ENCODE measurements around the gene SH2D3C.

The SH2D3C gene

GRCh38 chr9:127739614-127740330 is 38.7 kb downstream of the SH2D3C start:
- DNase-seq = no peak

- DNase-seq = no peak
These were observed 39.8 kb downstream of the SH2D3C start for GRCh38 chr9:127738666-127739065.

- no peak for DNase-seq
These were observed 42.8 kb downstream of the SH2D3C start for GRCh38 chr9:127735530-127736185.

- DNase-seq = peak; percentile 99
These were observed 43.5 kb downstream of the SH2D3C start, which contains the start of gene TOR2A for GRCh38 chr9:127734747-127735529. Gene TOR2A (minus strand): TSS chr9:127735294. CDS start chr9:127735270, 24 bp downstream.

- DNase-seq = no peak
These were observed 44.2 kb downstream of the SH2D3C start for GRCh38 chr9:127734247-127734746.

- DNase-seq = no peak
These were observed 44.9 kb downstream of the SH2D3C start for GRCh38 chr9:127733614-127734013.

- DNase-seq = no peak
These were observed 46.0 kb downstream of the SH2D3C start for GRCh38 chr9:127732444-127732843.

- DNase-seq = no peak
These were observed 46.5 kb downstream of the SH2D3C start for GRCh38 chr9:127731938-127732337.

GRCh38 chr9:127730799-127731410 is 47.6 kb downstream of the SH2D3C start:
- no peak for DNase-seq

GRCh38 chr9:127730262-127730661 is 48.2 kb downstream of the SH2D3C start:
- no peak for DNase-seq

- DNase-seq = no peak
These were observed 48.8 kb downstream of the SH2D3C start for GRCh38 chr9:127729522-127730256.

GRCh38 chr9:127728808-127729207 is 49.7 kb downstream of the SH2D3C start:
- DNase-seq = no peak

GRCh38 chr9:127726871-127727270 is 51.6 kb downstream of the SH2D3C start:
- no peak for DNase-seq

GRCh38 chr9:127724012-127724411 is 54.5 kb downstream of the SH2D3C start:
- peak; percentile 63 for DNase-seq

- no peak for DNase-seq
These were observed 55.0 kb downstream of the SH2D3C start for GRCh38 chr9:127723444-127723843.

- no peak for DNase-seq
These were observed 55.5 kb downstream of the SH2D3C start for GRCh38 chr9:127723013-127723412.

GRCh38 chr9:127722055-127722745 is 56.3 kb downstream of the SH2D3C start:
- DNase-seq = no peak

- DNase-seq = no peak
These were observed 57.1 kb downstream of the SH2D3C start for GRCh38 chr9:127721391-127721821.

- DNase-seq = no peak
These were observed 57.6 kb downstream of the SH2D3C start for GRCh38 chr9:127720865-127721227.

- DNase-seq = no peak
These were observed 58.2 kb downstream of the SH2D3C start for GRCh38 chr9:127720031-127720864.

- no peak for DNase-seq
These were observed 60.7 kb downstream of the SH2D3C start for GRCh38 chr9:127717766-127718165.
